K562 (cell line): Measurements from ENCODE around the gene KCNH2. TPM values are rescaled to one million over a fixed set of nuclear protein-coding genes. Genes with fewer than 3 reads are reported as not detected.

ENCODE experiments used
- DMBX1 ChIP-seq: fragments of 250-450 bp; sonication (Bioruptor Pico); IDR thresholded peaks from 2 replicates; pipeline ENCODE4 v1.8.0; 2022; ENCODE audit warnings: inconsistent platforms, mild to moderate bottlenecking, moderate library complexity, borderline replicate concordance
- ETV6 ChIP-seq, 3 experiments: fragments of 150-350 bp in 1 of 3; sonication (generic) in 1 of 3; formaldehyde crosslinking in 1 of 3; IDR thresholded peaks; 2 replicates each; pipeline versions ENCODE4 v1.6.1 to v1.8.0; 2014 to 2022; ENCODE audit warnings: borderline replicate concordance in 2 of 3, low read depth in 2 of 3, antibody characterized with exemption in 1 of 3, low read length in 1 of 3, mild to moderate bottlenecking in 1 of 3, missing genetic modification reagents in 1 of 3
- GABPB1 ChIP-seq: sonication (generic); formaldehyde crosslinking; IDR thresholded peaks from 2 replicates; pipeline ENCODE4 v1.8.0; 2022; ENCODE audit warnings: mild to moderate bottlenecking, missing genetic modification reagents
- NCOA6 ChIP-seq: fragments of 450-650 bp; IDR thresholded peaks from 2 replicates; pipeline ENCODE4 v1.6.1; 2017; ENCODE audit warnings: mild to moderate bottlenecking
- NFE2L1 ChIP-seq: fragments of 450-650 bp; IDR thresholded peaks from 2 replicates; pipeline ENCODE4 v1.6.1; 2016; ENCODE audit warnings: missing genetic modification characterization, low read depth, mild to moderate bottlenecking, missing compliant biosample characterization, moderate library complexity, borderline replicate concordance
- NFXL1 ChIP-seq: fragments of 450-650 bp; formaldehyde crosslinking; IDR thresholded peaks from 2 replicates; pipeline ENCODE4 v1.4.0; 2021; ENCODE audit warnings: mild to moderate bottlenecking
- PHF20 ChIP-seq: fragments of 450-650 bp; IDR thresholded peaks from 2 replicates; pipeline ENCODE4 v1.6.1; 2018; ENCODE audit not compliant: partially characterized antibody
- PML ChIP-seq: IDR thresholded peaks from 2 replicates; pipeline ENCODE4 v1.6.1; 2012; ENCODE audit warnings: low read length, inconsistent platforms
- RBM25 ChIP-seq: fragments of 200-400 bp; formaldehyde crosslinking; IDR thresholded peaks from 2 replicates; pipeline ENCODE4 v1.6.1; 2018; ENCODE audit warnings: low read length, low read depth, moderate library complexity; ENCODE audit not compliant: severe bottlenecking
- TOE1 ChIP-seq, 2 experiments: fragments of 450-650 bp in 1 of 2; sonication (generic) in 1 of 2; formaldehyde crosslinking in 1 of 2; IDR thresholded peaks; 2 replicates each; pipeline versions ENCODE4 v1.7.1 to v1.8.0; 2016 to 2022; ENCODE audit warnings: borderline replicate concordance in 2 of 2, mild to moderate bottlenecking in 2 of 2, antibody characterized with exemption in 1 of 2, inconsistent platforms in 1 of 2, low read depth in 1 of 2, missing genetic modification reagents in 1 of 2, moderate library complexity in 1 of 2
- XRCC3 ChIP-seq: fragments of 450-650 bp; IDR thresholded peaks from 2 replicates; pipeline ENCODE4 v1.6.1; 2017; ENCODE audit warnings: mild to moderate bottlenecking, moderate library complexity
- ZBTB1 ChIP-seq: sonication (generic); formaldehyde crosslinking; IDR thresholded peaks from 2 replicates; pipeline ENCODE4 v1.8.1; 2023; ENCODE audit warnings: missing genetic modification reagents, low read depth, mild to moderate bottlenecking, borderline replicate concordance
- ZNF277 ChIP-seq: fragments of 250-450 bp; sonication (Bioruptor Pico); IDR thresholded peaks from 2 replicates; pipeline ENCODE4 v1.8.0; 2022; ENCODE audit warnings: inconsistent platforms, mild to moderate bottlenecking, moderate library complexity, borderline replicate concordance
- polyA plus RNA-seq, 8 experiments: library from polyadenylated mRNA; depleted of rRNA in 4 of 8; stranded (reverse) in 5 of 8; unstranded in 3 of 8; fragments of >200 nt; fragmentation: Nextera tagmentation in 2 of 8; fragmentation: Illumina TruSeq in 1 of 8; extraction: Ambion mirVana in 2 of 8; extraction: Trizol in 1 of 8; gene quantifications; 2 replicates each; pipeline versions ENCODE4 v1.2.1 to v1.2.3, GENCODE V29; 2011 to 2014; ENCODE audit warnings: inconsistent platforms in 1 of 8, missing spikeins in 1 of 8
- total RNA-seq, 7 experiments: library from RNA; depleted of rRNA in 6 of 7; stranded (reverse); fragments of >200 nt in 6 of 7; fragmentation: Illumina TruSeq in 2 of 7; extraction: Trizol in 2 of 7; gene quantifications; 2 replicates each; pipeline versions ENCODE4 v1.2.1 to v1.2.3, GENCODE V29; 2011 to 2021; ENCODE audit warnings: low replicate concordance in 1 of 7
- TF ChIP-seq, protein P1 (sequence below): fragments of 450-650 bp; conservative IDR thresholded peaks from 2 replicates; pipeline ENCODE4 v1.6.1; 2016; ENCODE audit warnings: missing genetic modification characterization, low read depth, mild to moderate bottlenecking, missing compliant biosample characterization, moderate library complexity
- TF ChIP-seq, protein P2 (sequence below): conservative IDR thresholded peaks from 2 replicates; pipeline ENCODE4 v1.6.1; 2011; ENCODE audit warnings: low read depth, mild to moderate bottlenecking, low read length; ENCODE audit not compliant: control insufficient read depth

Gene KCNH2
- total and polyA plus RNA-seq, 9 of the 15 experiments (the other 6 are each of a cell fraction or from before 2014, with no cell fraction given): 18.1 to 368 (median 218) TPM

- TF ChIP-seq TOE1 (IDR thresholded peaks at IDR 0.05; ENCODE audit: borderline replicate concordance): peak; percentile 75
- TF ChIP-seq TOE1 (CRISPR knock-in tag; IDR thresholded peaks at IDR 0.05; ENCODE audit: borderline replicate concordance, low read depth): no peak
- TF ChIP-seq RBM25: no peak
- no peak for TF ChIP-seq NCOA6
- TF ChIP-seq ZNF277 (CRISPR knock-in tag): no peak
- TF ChIP-seq, protein P1, sequence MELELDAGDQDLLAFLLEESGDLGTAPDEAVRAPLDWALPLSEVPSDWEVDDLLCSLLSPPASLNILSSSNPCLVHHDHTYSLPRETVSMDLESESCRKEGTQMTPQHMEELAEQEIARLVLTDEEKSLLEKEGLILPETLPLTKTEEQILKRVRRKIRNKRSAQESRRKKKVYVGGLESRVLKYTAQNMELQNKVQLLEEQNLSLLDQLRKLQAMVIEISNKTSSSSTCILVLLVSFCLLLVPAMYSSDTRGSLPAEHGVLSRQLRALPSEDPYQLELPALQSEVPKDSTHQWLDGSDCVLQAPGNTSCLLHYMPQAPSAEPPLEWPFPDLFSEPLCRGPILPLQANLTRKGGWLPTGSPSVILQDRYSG (tag): peak; percentile 29; the same call in 1 of the 2 replicates
- no peak for TF ChIP-seq NFXL1 (CRISPR knock-in tag)
- peak; percentile 40 for TF ChIP-seq PHF20
- TF ChIP-seq, protein P2, sequence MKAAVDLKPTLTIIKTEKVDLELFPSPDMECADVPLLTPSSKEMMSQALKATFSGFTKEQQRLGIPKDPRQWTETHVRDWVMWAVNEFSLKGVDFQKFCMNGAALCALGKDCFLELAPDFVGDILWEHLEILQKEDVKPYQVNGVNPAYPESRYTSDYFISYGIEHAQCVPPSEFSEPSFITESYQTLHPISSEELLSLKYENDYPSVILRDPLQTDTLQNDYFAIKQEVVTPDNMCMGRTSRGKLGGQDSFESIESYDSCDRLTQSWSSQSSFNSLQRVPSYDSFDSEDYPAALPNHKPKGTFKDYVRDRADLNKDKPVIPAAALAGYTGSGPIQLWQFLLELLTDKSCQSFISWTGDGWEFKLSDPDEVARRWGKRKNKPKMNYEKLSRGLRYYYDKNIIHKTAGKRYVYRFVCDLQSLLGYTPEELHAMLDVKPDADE: peak; percentile 71; the same call in 1 of the 2 replicates
- TF ChIP-seq GABPB1: peak; percentile 57
- TF ChIP-seq DMBX1 (CRISPR knock-in tag): peak; percentile 86; the same call in 1 of the 2 replicates
- TF ChIP-seq NFE2L1 (tag): no peak
- peak; percentile 45; the same call in 1 of the 2 replicates for TF ChIP-seq PML
- TF ChIP-seq ZBTB1 (CRISPR knock-in tag): no peak
- TF ChIP-seq XRCC3: no peak
- 0 out of 4 replicates have a peak, but pooled peaks of 1 of the 2 experiments have one; percentile 18 for TF ChIP-seq ETV6 (IDR thresholded peaks at IDR 0.05; ENCODE audit: borderline replicate concordance in 1 of 2, low read depth in 2 of 2, low read length in 1 of 2)
- TF ChIP-seq ETV6 (CRISPR knock-in tag; IDR thresholded peaks at IDR 0.05; ENCODE audit: borderline replicate concordance): no peak
Observed at GRCh38 chr7:150955519-150956394, 22.4 kb downstream of the KCNH2 start (continued).
